ENCODE data around the gene REXO4.

REXO4 gene

DNA sequence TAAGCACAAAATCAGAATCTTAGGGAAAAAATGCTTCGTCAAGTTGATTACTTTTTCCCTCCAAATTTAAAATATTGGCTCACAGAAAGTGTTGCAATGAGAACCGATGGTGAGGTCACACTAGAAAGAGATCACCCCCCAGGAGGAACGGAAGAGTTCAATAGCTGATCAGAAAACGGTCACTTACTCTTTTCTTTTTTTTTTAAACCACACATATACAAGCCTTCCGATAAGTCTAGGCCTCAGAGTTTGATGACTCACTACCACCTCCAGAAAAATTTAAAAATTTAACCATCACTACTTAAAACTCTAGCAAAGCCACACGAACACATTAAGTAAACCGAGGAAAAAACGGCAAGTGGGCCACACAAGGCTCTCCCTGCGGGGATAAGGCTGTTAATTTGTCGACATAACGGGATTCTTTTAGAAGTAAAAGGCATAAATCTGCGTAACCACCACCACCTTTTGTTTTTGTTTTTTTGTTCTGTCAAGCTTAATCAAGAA lies 43.1 kb downstream of the REXO4 start:
- peak overlapping the region; percentile 86 for H3K27ac ChIP-seq
- no peak for DNase-seq (ENCODE audit: low read depth, low spot score)

DNA sequence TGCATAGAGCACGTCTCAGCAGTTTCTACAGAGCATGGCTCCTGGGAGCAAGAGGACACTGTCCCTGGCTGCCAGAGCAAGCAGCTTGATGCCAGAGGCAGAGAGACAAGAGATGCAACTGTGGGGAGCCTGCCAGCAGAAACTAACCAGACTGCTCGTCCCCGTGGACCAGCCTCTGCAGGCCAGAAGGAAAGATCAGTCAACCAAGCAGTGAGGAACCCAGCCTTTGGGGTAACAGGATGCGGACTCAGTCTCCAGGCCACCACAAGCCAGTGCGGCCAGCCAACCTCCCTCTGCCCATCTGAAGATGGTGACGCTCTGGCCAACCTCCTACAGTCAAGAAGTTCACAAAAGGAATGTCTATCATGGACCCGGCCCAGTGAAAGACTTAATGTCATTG lies 45.7 kb downstream of the REXO4 start:
- no peak overlapping the region for H3K27ac ChIP-seq

DNA sequence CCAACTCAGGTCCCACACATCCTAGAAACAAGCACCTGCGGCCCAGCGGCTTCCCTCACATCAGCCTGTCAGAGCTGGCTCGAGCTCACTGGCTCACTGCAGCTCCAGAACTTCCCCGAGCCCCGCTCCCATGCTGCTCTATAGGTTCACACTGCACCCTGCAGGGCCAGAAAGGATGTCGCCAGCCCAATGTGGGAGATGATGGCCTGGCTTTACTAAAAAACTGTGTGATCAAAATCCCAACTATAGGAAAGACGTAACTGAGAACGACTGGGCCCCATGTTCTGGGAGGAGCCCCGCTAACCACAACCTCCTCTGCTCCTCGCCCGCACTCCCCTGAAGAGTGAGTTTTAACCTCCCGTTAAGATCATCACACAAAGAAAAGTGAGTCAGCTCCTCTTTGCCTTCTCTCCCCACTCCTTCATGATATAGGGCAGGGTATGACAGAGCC lies 46.5 kb downstream of the REXO4 start:
- no peak overlapping the region for H3K27ac ChIP-seq
- no peak for DNase-seq (ENCODE audit: low read depth, low spot score)

More for the DNA sequence above, 45.7 kb downstream of the REXO4 start:
- DNase-seq (ENCODE audit: low read depth, low spot score): no peak

GRCh38 chr9:133370685-133371084 lies 47.1 kb downstream of the REXO4 start:
- DNase-seq (ENCODE audit: low read depth, low spot score): no peak
- H3K27ac ChIP-seq: no peak overlapping the region

- H3K27ac ChIP-seq: peak overlapping the region; percentile 67
Measured at GRCh38 chr9:133369933-133370332, 47.9 kb downstream of the REXO4 start.

GRCh38 chr9:133369422-133369821 lies 48.4 kb downstream of the REXO4 start:
- no peak for DNase-seq (ENCODE audit: low read depth, low spot score)
- peak overlapping the region; percentile 67 for H3K27ac ChIP-seq

More at GRCh38 chr9:133369933-133370332, 47.9 kb downstream of the REXO4 start:
- no peak for DNase-seq (ENCODE audit: low read depth, low spot score)

DNA sequence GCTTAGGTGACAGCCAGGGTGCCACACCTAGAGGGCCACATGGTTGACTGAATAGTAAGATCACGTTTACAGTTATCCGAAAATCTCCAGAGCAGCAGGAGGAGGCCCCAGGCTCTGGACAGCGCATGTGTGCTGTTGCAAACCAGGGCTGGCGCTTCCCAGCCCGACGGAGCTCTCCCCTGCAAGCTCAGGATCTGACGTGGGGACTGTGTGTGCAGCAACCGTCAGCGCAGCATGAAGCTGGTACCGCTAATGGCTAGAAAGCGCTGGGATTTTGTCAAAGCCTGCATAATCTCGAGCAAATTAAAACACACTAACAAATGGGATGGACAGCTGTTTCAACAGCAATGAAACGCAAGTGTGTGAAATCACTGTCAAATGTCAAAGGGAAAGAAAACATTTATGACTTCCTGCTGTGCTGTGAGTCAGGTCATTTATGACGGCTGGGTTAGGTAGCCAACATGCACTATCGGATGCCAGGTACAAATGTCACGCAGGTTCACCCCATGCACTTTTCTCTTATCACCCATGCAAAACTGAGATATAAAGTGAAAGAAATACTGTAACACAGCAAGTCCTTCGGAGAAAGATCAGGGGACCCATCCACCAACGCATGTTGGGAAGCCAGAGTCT lies 49.4 kb downstream of the REXO4 start:
- DNase-seq (ENCODE audit: low read depth, low spot score): no peak
- peak overlapping the region; percentile 67 for H3K27ac ChIP-seq

DNA sequence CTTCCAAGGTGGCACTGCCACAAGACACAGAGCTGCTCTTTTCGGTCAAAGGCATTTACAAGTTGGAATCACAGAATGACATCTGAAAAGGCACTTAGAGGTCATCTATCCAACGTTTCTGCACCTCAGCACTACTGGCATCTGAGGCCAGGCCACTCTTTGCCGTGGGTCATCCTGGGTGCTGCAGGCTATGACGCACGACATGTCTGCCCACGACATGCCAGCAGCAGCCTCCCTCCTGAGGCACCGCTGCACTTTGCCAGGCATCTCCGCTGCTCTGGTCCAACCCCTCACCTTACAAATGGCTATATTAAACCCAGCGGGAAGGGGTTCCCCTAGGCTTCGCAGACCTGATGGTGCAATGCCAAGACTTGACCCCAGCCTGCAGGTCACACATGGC lies 50.0 kb downstream of the REXO4 start:
- H3K27ac ChIP-seq: peak overlapping the region; percentile 67
- no peak for DNase-seq (ENCODE audit: low read depth, low spot score)

GRCh38 chr9:133367221-133367620 lies 50.6 kb downstream of the REXO4 start:
- H3K27ac ChIP-seq: peak overlapping the region; percentile 67
- DNase-seq (ENCODE audit: low read depth, low spot score): no peak

DNA sequence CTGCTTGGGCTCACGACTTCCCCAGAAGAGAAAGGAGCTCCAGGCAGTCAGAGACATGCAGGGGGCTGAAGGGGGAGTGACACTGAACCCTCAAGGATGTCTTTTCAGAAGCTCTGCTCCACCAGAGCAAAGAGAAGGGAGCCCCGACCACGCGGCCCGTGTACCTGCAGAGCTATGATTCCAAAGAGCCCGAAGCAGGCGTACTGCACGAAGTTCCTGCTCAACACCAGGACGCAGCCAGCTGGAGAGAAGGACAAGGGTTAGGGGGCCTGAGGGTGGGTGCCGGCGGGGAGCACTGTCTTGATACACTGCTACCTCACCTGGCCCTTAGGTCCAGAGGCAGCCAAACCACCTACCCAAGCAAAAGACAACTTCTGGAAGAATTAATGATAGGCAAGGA lies 51.4 kb downstream of the REXO4 start:
- peak overlapping the region; percentile 77 for H3K27ac ChIP-seq
- no peak for DNase-seq (ENCODE audit: low read depth, low spot score)

DNA sequence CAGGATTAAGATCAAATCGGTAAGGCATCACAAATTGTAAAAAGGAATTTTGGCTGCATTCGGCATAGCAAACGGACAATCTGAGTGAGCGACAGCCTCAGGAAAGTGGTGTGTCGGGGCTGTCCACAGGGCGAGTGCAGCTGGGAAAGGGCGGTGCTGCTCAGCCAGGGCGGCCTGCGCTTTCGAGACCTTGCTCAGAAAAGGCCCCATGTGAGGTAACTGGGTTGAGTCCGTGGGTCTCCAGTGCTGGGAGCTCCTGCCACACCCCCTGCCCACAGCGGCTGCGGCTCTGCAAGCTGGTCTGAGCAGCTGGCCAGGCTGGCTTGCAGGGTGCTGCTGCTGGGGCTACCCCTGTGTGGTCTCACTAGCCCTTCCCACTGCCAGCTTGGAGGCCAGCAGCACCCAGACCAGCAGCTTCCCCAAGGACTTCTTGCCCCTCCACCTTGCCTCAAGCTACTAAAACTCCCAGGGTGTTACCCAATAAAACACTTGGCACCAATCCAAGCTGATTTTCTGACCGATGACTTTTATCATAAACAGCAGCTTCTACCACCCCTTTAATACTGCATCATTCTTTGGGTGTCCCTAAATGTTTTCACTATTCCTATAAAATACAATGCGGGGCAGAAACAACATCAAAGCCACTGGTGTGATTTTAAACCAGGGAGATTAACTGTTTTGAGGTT lies 55.3 kb downstream of the REXO4 start:
- H3K27ac ChIP-seq: no peak overlapping the region
- no peak for DNase-seq (ENCODE audit: low read depth, low spot score)

DNA sequence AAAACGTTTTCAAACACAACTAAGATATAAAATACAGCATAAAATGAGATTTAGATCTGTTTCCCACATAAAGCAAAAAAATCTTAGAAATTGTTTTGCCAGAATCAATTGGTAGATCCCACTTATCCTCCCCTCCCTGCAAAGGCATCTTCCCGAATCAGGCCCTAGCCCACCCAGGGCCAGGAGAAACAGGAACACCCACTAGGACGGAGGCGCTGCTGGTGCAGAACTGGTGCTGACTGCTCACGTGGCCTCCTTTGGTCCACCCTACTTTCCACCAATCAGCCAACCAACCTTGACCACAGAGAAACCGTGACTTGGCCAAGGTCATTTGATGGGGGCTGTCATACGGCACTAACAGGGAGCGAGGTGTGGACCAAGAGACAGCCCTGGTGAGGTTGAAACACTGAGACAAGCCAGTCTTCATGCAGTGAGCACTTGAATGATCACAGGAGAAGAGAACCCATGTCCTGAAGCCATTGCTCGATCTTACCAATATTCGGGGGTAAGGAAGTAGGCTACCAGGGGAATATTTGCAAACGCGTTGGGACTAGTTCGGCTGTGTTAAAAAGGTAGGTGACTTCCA lies 56.2 kb downstream of the REXO4 start:
- H3K27ac ChIP-seq: no peak overlapping the region
- no peak for DNase-seq (ENCODE audit: low read depth, low spot score)

- DNase-seq (ENCODE audit: low read depth, low spot score): no peak
- no peak overlapping the region for H3K27ac ChIP-seq
Measured at GRCh38 chr9:133360400-133361393, 57.1 kb downstream of the REXO4 start.

- DNase-seq (ENCODE audit: low read depth, low spot score): no peak
- no peak overlapping the region for H3K27ac ChIP-seq
Measured at GRCh38 chr9:133359399-133360175, 58.2 kb downstream of the REXO4 start.

DNA sequence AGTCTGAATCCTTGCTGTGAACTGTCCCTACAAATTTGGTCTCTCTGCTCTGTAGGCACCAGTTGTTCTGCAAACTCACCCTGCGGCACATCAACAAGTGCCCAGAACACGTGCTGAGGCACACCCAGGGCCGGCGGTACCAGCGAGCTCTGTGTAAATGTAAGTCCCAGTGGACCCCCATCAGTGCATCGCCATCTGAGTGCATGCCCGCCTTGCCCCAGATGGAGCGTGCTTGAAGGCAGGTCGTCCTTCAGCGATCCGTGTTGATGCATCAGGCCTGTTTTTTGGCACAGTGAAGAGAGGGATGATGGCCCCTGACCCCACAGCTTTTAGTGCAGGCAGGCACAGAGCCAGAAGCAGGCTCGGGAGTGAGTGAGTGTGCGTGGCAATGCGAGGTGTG lies 60.2 kb downstream of the REXO4 start:
- H3K27ac ChIP-seq: no peak overlapping the region

GRCh38 chr9:133356391-133357091 lies 61.3 kb downstream of the REXO4 start, which contains the start of the genes SURF1 and SURF2:
SURF1 (minus strand) TSS chr9:133356487; CDS start chr9:133356453, 34 bp downstream.
SURF2 (plus strand) TSS chr9:133356550; CDS start chr9:133356593, 43 bp downstream.
- no peak for DNase-seq (ENCODE audit: low read depth, low spot score)
- H3K27ac ChIP-seq: peak within 1 kb of the TSS; percentile 62

More for the DNA sequence above, 60.2 kb downstream of the REXO4 start:
- no peak for DNase-seq (ENCODE audit: low read depth, low spot score)

Measured in epithelial cell of prostate (primary cell).